HK-2 (cell line): Measurements from ENCODE around the gene CA10.

Source experiments
- DNase-seq: peaks from one replicate; pipeline ENCODE4 v3.0.0-alpha.2; 2018; ENCODE audit not compliant: unreplicated experiment

Gene CA10

GRCh38 chr17:51818777-51819176 is 339.7 kb downstream of the CA10 start:
- no peak for DNase-seq

DNA sequence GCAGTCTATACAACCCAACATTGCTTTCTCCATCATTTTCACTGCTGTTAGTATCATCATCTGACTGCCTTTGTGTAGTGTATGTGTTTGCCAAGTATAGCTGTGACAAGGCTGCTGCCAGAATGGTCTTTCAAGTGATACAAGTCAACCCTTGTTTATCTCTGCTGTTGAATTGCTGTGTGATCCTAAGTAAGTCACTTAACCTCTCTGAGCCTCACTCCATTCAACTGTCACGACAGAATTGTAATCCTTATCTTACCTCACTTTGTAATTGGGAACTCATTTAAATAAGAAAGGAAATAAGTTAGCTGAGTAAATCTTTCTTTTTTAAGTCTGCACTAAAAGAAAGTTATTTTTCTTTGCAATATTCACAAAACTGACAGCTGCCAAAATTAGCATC is 340.6 kb downstream of the CA10 start:
- no peak for DNase-seq

GRCh38 chr17:51817117-51817516 is 341.4 kb downstream of the CA10 start:
- no peak for DNase-seq

DNA sequence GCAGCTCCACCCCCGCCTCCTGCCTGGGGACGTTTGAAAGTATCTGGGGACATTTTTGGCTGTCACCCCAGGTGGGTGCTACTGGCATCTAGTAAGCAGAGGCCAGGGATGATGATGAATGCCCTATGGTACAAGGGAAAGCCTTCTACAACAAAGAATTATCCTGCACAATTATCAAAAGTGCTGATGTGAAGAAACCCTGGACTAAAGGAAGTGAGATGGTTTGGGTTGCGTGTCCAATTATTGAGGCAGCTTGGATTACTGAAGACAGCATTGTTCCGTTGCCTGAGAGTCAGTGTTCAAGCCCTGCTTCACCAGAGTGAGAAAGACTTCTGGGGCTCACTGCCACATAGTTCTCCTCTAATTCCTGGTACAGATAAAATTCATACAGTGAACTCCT is 343.4 kb downstream of the CA10 start:
- DNase-seq, result no peak

DNA sequence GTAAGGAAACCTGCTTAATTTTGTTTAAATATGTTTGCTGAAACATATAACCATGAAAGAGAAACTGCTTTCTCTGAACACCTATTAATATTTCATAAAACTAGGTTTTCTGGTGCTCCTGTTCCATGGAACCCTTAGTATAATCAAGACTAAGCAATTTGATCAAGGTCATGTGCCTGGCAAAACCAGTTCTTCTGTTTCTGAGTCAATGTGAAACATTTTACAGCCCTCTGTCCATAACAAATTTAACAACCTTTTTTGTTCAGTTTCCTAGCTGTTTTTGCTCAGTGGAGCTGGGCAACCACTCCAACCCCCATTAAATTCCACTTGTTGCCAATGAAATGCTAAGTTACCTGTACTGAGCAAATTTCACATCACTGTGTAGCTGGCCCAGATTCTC is 344.0 kb downstream of the CA10 start:
- DNase-seq, result no peak

DNA sequence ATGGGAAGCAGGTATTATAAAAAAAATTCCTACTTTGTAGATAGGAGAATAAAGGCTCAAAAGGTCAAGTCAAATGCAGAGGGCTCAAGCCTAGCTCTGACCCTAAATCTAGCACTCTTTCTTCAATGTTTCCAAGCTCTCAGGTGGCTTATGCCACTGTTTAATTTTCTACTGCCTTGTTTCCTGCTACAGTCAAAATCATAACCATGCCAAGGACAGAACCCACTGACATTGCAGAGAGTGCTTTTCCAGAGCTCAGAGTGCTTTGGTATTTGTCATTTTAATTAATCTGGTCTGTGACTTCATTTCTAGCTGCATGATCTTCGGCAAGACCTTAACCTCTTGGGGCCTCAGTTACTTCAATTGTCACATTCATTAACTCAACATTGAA is 344.7 kb downstream of the CA10 start:
- no peak for DNase-seq

DNA sequence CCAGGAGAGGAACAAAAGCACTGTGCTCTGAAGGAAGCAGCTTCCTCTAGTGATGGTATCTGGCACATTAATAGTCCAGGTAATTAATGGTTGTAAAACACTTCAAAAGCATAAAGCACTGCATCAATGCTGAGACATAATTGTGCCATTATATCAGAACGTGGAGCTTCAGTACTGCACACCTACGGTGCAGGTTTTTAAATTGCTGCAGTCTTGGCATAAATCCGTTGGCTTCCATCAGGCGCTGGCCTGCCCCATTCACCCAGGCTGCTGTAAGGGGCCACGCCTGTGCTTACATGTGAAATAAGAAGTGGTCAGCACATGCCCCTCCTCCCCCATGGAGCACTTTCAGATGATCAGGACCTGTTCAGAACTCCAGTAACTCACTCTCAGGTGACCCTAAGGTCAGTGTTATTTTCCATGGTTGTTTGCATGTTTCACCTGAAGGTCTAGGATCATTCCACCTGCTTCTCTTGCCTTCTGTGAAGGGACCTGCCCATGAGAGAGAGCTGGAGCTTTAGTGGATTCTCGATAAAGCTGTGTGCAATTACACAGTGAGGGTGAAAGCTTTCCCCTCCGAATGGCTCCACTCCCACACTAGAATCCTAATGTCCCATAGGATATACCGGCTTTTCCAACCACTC is 345.3 kb downstream of the CA10 start:
- no peak for DNase-seq

DNA sequence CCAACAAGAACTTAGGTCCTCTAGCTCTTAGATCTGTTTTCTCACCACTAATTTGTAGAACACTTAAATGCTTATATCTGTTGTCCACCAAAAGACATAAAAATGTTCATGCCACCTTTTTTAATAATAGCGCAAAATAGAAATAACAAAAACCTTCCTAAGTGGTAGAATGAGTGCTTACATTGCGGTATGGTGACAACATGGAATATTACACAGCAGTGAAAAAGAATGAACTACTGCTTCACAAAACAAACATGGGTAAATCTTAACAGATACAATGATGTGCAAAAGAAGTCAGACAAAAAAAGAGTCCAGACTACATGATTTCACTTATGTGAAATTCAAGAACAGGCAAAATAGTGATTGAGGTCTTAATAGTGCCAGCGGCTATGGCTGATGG is 351.1 kb downstream of the CA10 start:
- no peak for DNase-seq

GRCh38 chr17:51805765-51806164 is 352.7 kb downstream of the CA10 start:
- DNase-seq, result no peak

DNA sequence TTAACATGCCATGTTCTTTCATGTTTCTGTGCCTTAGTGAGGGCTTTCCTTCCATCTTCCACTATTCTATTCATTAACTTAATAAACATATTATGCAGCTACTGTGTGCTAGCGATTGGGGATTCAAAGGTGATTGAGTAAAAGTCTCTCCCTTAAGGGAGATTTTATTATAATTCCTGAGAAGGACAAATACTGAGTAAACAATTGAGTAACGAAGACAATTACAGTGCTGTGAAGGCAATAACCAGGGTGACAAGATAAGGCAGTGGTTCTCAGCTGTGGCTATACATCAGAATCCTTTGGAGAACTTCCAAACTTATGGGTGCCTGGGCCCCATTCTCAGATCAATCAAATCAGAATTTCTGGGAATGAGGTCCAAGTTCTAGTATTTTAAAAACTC is 353.3 kb downstream of the CA10 start:
- DNase-seq, result no peak

DNA sequence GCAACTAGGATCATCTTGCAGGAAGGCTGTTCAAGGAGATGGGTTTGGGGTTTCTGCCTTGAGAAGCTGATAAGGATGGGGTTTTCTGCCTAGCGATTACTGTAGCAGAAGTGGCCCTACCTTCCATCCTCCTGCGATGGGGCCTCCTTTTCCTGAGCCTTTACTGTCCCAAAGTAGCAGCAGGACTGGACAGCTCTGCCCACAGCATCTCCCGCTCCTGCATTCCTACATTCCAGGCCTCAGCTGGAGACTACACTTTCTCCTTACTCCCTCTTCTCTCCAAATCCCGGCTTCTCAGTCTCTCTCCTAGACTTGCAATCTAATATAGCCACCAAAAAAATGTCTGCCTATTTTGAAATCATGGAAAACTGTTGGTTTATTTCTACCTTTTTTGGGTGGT is 355.4 kb downstream of the CA10 start:
- DNase-seq, result no peak

DNA sequence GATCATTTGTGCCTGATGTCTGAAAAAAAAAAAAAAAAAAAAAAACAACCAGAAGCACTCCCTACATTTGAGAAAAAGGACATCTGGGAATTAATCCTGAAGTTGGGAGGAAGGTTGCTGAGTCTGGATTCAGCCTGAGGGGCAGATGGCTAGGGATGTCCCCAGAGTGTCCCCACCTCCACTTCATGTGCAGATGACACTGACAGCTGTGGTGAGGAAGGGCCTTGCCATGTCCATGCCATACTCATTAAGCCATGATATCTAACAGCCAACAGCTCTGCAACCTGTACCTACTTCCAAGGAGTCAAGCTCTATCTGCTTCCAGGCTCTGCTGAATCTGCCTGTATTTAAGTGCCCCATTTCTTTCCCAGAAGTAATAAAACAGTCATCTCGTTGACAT is 356.0 kb downstream of the CA10 start:
- DNase-seq, result no peak

GRCh38 chr17:51801626-51802025 is 356.9 kb downstream of the CA10 start:
- no peak for DNase-seq

GRCh38 chr17:51799981-51800380 is 358.5 kb downstream of the CA10 start:
- DNase-seq, result no peak

- no peak for DNase-seq
These were observed 359.3 kb downstream of the CA10 start for GRCh38 chr17:51799240-51799639.

GRCh38 chr17:51797150-51797549 is 361.4 kb downstream of the CA10 start:
- DNase-seq, result no peak

DNA sequence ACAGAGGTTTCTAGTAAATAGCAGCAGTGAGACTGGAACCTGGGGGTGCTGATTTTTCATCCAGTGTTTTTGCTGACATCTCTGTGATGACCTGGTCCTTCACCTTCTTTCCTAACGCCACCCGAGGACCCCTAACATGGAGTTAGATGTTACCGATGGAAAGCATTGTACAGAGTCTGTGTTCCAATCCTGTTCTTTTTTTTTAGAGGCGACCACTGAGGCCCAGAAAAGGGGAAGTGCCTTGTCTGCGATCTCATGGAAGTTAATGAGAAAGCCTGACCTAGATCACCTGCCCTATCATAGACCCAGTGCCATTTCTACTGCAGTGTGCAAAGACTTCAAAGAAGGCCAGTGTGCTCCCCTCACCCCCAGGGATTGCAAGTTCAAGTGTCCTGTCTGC is 362.5 kb downstream of the CA10 start:
- DNase-seq, result no peak

- DNase-seq, result no peak
These were observed 363.1 kb downstream of the CA10 start for GRCh38 chr17:51795401-51795800.

DNA sequence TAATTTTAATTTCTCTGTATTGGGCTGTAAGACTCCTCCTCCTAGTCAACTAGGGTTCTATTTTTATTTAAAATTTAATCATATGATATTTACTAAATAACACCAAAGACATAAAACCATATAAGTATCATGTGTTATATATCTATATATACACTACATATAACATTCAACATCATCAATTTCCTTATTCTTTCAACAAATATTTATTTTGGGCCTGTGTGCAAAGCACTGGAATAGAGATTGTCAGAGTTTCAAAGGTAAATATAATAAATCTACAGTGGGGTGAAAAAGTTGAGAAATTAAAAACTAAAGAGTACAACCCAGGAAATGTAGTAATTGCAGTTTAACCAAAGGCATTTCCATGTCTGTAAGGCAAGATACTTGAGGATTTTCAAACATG is 364.0 kb downstream of the CA10 start:
- DNase-seq, result no peak

DNA sequence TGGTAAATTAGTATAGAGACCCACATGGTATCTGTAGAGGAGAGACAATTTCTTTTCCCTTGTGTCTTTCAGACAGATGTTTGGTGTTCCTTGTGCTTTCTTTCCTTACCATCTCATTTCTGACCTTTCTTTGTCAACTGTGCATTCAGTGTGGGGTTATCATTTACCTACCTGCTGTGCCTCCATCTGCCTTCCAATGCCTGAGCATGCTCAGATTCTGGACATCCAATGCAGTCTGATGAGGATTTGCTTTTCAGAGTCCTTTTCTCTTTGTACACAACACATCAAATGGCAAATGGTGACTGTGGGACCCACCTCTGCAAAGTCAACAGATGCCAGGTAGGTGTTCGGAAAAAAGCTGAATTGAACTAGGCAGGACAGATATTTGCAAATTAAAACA is 364.8 kb downstream of the CA10 start:
- DNase-seq, result no peak

GRCh38 chr17:51778842-51779241 is 379.7 kb downstream of the CA10 start:
- no peak for DNase-seq

GRCh38 chr17:51770027-51770759 is 388.3 kb downstream of the CA10 start:
- no peak for DNase-seq

- no peak for DNase-seq
These were observed 389.3 kb downstream of the CA10 start for GRCh38 chr17:51769231-51769630.

GRCh38 chr17:51768706-51769105 is 389.8 kb downstream of the CA10 start:
- no peak for DNase-seq
